Neutrophil (primary cell): ENCODE results near the gene SOX5.

Experiments used
- H3K27ac ChIP-seq: fragments of 200-600 bp; sonication (generic); 2 replicates; pipeline ENCODE4 v1.5.1; 2016; ENCODE audit warnings: mild to moderate bottlenecking, moderate library complexity
- H3K27me3 ChIP-seq: fragments of 200-600 bp; sonication (generic); 2 replicates; pipeline ENCODE4 v1.6.0; 2016; ENCODE audit warnings: mild to moderate bottlenecking
- H3K36me3 ChIP-seq: fragments of 200-600 bp; sonication (generic); 2 replicates; pipeline ENCODE4 v1.5.1; 2017
- H3K4me1 ChIP-seq, 2 experiments: fragments of 200-600 bp in 1 of 2; sonication (generic) in 1 of 2; 1 replicate in 1 of 2; 2 replicates in 1 of 2; pipeline versions ENCODE4 v1.5.1 to v1.6.1; 2013 to 2016; ENCODE audit warnings: low read depth in 1 of 2, low read length in 1 of 2, mild to moderate bottlenecking in 1 of 2, moderate library complexity in 1 of 2; ENCODE audit not compliant: control insufficient read depth in 1 of 2, insufficient read depth in 1 of 2
- H3K4me3 ChIP-seq, 2 experiments: fragments of 200-600 bp in 1 of 2; sonication (generic) in 1 of 2; 1 replicate in 1 of 2; 2 replicates in 1 of 2; pipeline ENCODE4 v1.5.1; 2013 to 2016; ENCODE audit warnings: low read depth in 1 of 2, low read length in 1 of 2, mild to moderate bottlenecking in 1 of 2, moderate library complexity in 1 of 2
- H3K9me3 ChIP-seq: fragments of 200-600 bp; sonication (generic); 2 replicates; pipeline ENCODE4 v1.5.1; 2016
- TF ChIP-seq, protein P1 (sequence below): fragments of 200-600 bp; sonication (generic); IDR thresholded peaks from 2 replicates; pipeline ENCODE4 v1.5.1; 2016; ENCODE audit warnings: antibody characterized with exemption

SOX5 gene

DNA sequence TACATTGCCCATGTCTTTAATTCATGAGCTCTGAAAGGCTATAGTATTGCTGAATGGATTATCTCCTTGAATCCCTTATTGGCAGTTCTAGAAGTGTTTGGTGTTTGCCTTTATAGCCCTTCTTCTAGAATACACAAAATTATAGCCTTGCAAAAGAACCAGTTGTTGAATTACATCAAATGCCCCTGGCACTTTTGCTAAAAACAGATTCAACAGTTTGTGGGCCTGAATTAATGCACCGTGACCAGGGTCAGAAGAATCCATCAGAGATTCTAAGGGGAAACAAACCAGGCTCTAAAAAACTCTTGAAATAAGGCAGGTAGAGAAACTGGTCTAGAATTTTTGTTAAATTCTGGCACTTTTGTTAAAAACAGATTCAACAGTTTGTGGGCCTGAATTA, 197.8 kb downstream of the SOX5 start:
- no peaks in the 10 kb centered on the region for H3K4me1 ChIP-seq
- H3K4me3 ChIP-seq: no peak overlapping the region
- TF ChIP-seq, protein P1, sequence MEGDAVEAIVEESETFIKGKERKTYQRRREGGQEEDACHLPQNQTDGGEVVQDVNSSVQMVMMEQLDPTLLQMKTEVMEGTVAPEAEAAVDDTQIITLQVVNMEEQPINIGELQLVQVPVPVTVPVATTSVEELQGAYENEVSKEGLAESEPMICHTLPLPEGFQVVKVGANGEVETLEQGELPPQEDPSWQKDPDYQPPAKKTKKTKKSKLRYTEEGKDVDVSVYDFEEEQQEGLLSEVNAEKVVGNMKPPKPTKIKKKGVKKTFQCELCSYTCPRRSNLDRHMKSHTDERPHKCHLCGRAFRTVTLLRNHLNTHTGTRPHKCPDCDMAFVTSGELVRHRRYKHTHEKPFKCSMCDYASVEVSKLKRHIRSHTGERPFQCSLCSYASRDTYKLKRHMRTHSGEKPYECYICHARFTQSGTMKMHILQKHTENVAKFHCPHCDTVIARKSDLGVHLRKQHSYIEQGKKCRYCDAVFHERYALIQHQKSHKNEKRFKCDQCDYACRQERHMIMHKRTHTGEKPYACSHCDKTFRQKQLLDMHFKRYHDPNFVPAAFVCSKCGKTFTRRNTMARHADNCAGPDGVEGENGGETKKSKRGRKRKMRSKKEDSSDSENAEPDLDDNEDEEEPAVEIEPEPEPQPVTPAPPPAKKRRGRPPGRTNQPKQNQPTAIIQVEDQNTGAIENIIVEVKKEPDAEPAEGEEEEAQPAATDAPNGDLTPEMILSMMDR: no peak
- no peak overlapping the region for H3K27ac ChIP-seq
- no peaks in the 10 kb centered on the region for H3K9me3 ChIP-seq
- H3K36me3 ChIP-seq: no peaks in the 10 kb centered on the region
- no peaks in the 10 kb centered on the region for H3K27me3 ChIP-seq

DNA sequence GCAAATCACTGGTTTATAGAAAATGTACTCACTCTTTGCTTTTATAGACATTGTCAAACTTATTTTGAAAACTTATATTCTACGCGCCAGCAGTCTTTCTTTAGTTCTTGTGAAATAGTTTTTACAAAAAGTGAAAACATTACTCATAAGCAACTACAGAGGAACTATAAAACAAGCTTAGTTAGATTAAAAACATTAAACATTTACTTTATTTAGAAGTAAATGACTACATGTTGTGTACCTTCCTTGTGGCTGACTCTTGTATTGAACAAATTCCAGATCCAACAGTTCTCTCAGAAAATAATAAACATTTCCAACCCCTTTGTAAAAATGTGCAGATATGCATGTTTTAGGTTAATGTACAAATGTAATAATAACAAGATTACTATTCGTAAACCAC, 198.5 kb downstream of the SOX5 start:
- Histone ChIP-seq H3K27ac (no peak overlapping the region), H3K9me3 (no peaks in the 10 kb centered on the region), H3K4me1 (no peaks in the 10 kb centered on the region), H3K27me3 (no peaks in the 10 kb centered on the region), H3K4me3 (no peak overlapping the region), H3K36me3 (no peaks in the 10 kb centered on the region)
- TF ChIP-seq, protein P1: no peak

DNA sequence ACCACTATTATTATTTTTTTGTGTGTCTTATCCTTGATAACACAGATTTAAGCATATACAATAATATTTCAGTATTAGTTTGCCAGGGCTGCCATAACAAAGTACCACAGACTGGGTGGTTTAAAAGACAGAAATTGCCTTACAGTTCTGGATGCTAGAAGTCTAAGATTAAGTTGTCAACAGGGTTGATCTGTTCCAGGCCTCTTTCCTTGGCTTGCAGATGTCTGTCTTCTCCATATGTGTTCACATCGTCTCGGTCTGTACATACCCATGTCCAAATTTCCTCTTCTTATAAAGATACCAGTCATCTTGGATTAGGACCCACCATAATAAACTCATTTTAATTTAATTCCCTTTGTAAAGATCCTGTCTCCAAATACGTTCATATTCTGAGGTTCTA, 204.8 kb downstream of the SOX5 start:
- TF ChIP-seq, protein P1: no peak
- no peaks in the 10 kb centered on the region for H3K9me3 ChIP-seq
- no peak overlapping the region for H3K27ac ChIP-seq
- H3K4me3 ChIP-seq: no peak overlapping the region
- H3K4me1 ChIP-seq: no peaks in the 10 kb centered on the region
- no peaks in the 10 kb centered on the region for H3K36me3 ChIP-seq
- H3K27me3 ChIP-seq: no peaks in the 10 kb centered on the region

DNA sequence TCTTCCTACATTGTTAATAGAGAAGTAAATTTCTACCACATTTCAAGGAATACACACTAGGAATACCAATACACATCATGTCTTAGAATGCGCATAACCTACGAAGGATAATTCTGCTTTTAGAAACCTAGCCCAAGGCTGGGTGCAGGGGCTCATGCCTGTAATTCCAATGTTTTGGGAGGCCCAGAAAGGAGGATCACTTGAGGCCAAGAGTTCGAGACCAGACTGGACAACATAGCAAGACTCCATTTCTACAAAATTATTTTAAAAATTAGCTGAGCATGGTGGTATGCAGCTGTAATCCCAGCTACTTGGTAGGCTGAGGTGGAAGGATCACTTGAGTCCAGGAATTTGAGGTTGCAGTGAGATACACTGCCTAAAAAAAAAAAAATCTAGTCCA, 206.9 kb downstream of the SOX5 start:
- Histone ChIP-seq H3K36me3 (no peaks in the 10 kb centered on the region), H3K27me3 (no peaks in the 10 kb centered on the region), H3K9me3 (no peaks in the 10 kb centered on the region), H3K4me1 (no peaks in the 10 kb centered on the region), H3K4me3 (no peak overlapping the region), H3K27ac (no peak overlapping the region)
- TF ChIP-seq, protein P1: no peak

DNA sequence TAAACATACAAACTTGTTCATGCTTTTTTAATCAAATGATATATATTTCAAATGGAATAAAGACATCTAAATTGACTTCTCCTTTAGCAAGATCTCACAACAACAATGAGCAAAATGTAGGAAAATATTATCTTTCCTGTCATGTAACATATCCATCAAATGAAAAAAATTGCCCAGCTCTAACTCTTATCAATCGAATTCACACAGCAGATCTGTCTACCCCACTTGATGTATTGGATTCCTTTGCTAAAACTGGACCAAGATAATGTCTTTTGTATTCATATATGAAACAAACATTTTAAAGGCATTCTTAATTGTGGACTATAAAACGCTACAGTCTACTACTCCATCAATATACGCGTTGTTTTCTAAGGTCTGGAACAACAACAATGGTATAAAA, 218.0 kb downstream of the SOX5 start:
- no peak overlapping the region for H3K4me3 ChIP-seq
- TF ChIP-seq, protein P1: no peak
- H3K27me3 ChIP-seq: no peaks in the 10 kb centered on the region
- no peaks in the 10 kb centered on the region for H3K36me3 ChIP-seq
- no peak overlapping the region for H3K27ac ChIP-seq
- H3K4me1 ChIP-seq: no peaks in the 10 kb centered on the region
- no peaks in the 10 kb centered on the region for H3K9me3 ChIP-seq

DNA sequence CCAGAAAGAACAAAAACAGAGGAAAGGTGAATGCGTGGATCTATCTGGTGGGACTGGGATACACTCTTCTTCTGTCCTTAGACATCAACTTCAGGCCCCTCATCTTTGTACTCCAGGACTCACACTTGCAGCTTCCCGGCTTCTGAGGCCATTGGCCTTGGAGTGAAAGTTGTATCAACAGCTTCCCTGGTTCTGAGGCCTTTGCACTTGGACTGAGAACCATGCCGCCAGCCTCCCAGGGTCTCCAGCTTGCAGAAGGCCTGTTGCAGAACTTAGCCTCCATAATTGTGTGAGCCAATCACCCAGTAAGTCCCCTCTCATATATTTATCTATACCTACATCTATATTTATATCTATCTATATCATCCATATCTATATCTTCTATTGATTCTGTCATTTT, 218.4 kb downstream of the SOX5 start:
- no peaks in the 10 kb centered on the region for H3K27me3 ChIP-seq
- H3K9me3 ChIP-seq: no peaks in the 10 kb centered on the region
- no peaks in the 10 kb centered on the region for H3K4me1 ChIP-seq
- H3K4me3 ChIP-seq: no peak overlapping the region
- H3K27ac ChIP-seq: no peak overlapping the region
- TF ChIP-seq, protein P1: no peak
- no peaks in the 10 kb centered on the region for H3K36me3 ChIP-seq
